G401 (cell line): ENCODE data around the gene TMEM181. TPM values are rescaled to one million over a fixed set of nuclear protein-coding genes. Genes with fewer than 3 reads are reported as not detected.
A peak's percentile ranks its signal among the peaks of the same experiment; 100 is the strongest.
"Not testable (repeated sequence)": the region's sequence is repeated elsewhere in the genome, so short reads cannot be mapped to it uniquely, and the experiment has no call there.

Experiments
- DNase-seq: peaks from one replicate; pipeline ENCODE4 v3.0.0-alpha.2; 2015; ENCODE audit warnings: low spot score
- in situ Hi-C: cut with HindIII; loops from 2 replicates; pipeline ENCODE4 v1.10.0; 2016; ENCODE audit warnings: low sequenced_read_pairs, mixed read lengths
- total RNA-seq: library from RNA; depleted of rRNA; stranded (reverse); fragments of >200 nt; shearing (Covaris generic); gene quantifications from 2 replicates; pipeline ENCODE4 v1.2.3, GENCODE V29; 2014

Gene TMEM181
- total RNA-seq, 1 experiment from 2014 or later, result 32.8 TPM

DNA sequence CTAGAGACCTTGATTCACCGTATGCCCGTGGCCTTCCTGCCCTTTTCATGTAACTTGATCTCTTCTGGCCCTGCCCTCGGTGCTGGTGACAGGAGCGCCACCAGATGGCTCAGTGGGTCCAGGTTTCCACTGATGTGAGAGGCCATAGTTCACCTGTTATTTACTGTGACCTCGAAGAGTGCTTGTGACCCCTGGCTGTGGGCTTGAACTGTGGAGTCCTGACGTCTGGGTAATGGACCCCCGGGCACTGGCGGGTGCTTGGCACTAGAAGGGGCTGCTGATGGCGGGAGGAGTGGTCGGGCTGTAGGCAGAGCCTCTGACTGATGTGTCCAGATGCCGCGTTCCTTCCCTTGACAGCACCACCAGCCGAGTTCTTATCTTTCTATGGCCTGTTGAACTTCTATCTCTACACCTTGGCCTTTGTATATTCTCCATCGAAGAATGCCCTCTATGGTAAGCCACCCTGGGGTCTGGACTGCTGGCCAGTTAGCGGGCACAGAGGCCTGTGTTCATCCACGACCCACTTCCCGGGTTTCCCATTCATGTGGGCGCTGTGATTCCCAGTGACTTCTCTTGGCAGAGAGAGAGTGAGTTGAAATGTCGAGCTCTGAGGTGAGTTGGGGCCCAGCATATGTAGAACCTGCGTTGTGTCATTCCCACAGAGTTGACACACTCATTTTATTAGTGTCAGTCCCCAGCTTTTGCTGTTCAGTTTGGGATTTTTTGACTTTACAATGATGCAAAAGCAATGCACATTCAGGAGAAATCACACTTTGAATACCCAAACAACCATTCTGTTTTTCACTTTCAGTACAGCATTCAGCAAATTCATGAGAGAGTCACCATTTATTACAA lies 69.7 kb downstream of the TMEM181 start:
- DNase-seq, result no peak
- in situ Hi-C loops, result no loop called here

DNA sequence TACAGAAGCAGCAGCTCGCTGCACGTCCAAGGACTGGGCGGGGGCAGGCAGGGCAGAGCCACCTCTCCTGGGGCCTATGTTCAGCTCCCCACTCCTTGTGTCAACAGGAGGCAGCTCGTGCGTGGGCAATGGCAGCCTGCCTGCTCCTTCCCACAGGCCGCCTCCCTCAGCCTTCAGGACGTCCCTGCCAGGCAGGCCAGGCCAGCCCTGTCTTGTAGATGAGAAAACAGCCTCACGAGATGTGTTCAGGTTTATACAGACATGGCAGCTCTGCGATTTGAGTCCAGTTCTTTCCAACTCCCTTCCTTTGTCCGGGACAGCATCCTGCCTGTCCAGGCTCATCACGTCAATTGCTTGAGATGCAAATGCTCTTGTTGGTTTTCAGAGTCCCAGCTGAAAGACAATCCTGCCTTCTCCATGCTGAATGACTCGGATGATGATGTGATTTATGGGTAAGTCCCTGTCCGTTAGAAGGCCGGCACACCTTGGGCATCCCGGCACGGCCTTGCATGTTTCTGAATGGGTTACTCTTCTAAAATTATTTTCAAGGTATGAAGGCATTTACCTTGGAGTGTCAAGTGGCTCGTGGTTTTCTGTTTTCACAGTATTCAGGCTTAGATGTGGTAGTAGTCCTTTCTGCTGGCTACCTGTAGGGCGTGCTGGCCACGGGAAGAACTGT lies 71.2 kb downstream of the TMEM181 start:
- in situ Hi-C loops, result no loop called here
- no peak for DNase-seq

DNA sequence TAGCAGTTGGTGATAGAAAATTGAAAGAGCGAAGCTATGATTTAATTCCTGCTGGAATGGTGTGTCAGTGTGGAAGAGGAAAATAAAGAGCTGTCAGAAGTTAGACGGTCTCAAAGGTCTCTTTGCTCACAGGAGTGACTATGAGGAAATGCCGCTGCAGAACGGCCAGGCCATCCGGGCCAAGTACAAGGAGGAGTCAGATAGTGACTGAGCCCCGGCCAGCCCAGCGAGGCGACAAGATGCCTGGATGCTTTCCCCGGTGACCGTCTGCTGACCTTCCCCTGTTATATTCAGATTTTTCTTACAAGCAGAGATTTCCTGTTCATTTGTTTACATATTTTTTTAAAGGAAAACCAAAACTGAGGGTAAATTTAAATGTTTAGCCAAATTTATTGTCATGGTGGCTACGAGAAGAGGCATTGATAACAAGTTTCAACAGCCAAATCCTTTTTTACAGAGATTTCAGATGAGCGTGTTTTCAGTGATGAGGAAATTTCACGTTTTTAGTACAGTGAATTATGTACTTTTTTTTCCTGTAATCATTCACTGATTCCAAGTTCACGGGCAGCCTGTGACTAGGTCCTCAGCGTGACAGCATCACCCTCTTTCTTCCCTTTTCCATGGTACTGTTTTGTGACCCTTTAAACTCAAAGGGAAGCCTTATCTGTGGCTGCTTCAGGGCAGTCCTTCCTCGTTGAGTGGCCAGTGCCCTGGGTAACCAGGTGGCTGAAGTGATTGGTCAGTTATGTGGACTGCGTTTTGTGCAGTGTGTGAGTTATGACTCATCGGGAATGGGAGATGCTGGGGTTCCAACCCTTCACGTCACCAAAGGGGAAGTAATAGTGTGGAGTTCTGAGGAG lies 72.0 kb downstream of the TMEM181 start:
- in situ Hi-C loops, result no loop called here
- DNase-seq, result no peak

DNA sequence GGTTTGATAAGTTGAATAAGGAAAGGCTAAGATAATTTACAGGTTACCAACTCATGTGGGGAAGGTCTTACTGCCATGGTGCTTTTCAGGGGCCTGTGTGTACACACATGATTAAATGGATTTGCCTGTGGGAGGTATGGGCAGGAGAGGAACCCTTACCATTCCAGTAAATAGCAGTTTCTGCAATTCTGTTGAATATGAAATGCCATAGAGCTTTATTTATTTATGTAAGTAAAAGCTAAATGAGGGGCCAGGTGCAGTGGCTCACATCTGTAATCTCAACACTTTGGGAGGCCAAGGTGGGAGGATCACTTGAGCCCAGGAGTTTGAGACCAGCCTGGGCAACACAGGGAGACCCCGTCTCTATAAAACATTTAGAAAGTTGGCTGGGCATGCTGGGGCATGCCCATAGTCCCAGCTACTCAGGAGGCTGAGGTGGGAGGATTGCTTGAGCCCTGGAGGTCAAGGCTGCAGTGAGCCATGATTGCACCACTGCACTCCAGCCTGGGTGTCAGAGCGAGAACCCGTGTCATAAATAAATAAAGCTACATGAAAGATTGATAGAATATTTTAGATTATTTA lies 72.7 kb downstream of the TMEM181 start:
- in situ Hi-C loops, DNase-seq: not testable (repeated sequence)

DNA sequence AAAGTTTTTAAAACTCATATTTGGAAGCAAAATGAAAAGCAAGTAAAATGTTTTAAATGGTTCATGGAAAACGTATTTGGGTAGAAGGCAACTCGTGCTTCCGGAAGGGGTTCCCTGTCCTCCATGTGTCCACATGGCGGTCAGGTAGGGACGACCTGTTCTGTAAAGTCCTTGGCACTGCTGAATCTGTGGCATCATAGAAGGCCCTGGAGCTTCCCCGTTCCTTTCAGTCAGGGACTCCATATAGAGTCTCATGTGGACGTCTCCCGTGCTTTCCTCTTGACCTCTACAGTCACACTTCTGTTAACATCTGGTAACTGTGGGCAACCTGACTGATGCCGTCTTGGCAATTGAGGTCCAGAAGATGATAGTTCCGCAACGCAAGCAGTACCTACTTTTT lies 73.2 kb downstream of the TMEM181 start:
- no peak for DNase-seq
- in situ Hi-C loops, result no loop called here

DNA sequence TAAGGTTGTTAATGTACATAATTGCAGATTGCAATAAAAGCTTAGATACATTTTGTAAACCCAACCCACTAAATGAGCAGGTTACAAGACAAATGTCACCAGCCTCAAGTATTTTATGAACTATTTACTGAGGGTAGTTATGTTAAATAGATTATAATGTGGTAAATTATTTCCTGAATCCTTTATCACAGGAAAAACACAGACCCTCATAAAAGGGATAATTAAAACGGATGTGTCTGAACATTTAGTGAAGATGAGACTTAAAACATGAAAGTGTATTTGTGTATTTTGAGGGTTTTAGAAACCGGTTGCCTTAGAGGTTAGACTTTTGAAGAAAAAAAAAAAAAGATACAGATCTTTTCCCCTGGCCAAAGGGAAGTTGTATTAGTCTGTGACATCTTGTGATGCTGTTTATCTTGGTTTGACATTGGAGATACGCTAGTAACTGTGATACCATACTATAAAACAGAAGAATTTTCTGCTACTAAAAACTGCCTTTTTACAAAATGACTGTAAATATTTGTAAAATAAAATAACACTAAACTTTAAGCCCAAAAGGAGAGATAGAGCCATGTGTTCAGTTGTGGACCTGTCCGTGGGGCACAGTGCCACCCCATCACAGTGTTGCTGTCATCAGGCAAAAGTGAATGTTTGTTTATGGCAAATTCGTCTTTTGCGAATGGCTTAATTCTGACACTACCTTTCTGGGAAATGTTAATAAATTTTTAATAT lies 75.0 kb downstream of the TMEM181 start:
- DNase-seq, result no peak
- in situ Hi-C loops, result no loop called here

DNA sequence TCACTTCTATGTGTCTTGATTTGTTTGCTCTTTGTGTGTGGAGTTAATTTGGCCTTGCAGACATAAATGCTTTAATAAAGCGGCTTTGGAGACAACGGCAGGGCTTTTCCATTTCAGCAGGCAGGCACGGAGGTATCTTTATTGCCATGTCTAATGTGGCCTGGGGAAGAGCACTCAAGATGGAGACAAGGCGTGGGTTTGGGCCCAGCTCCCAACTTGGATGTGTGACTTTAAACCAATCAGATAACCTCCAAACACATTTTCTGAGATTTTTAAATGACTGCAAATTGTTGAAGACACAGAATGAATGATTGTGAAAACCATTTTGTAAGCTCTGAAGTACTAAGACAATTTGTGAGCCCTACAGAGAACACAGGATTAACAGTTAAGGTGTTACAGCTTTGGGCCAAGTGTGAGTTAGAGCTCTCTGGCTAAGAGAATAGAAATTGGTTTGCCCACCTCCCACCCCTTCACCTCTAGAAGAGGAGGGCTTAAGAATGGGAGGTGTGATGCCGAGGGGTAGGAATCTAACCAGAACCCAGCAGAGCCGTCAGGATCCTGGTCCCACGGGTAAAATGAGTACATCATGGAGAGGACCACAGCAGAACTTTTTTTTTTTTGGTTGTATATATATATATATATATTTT lies 75.7 kb downstream of the TMEM181 start:
- DNase-seq, result no peak
- in situ Hi-C loops, result no loop called here

DNA sequence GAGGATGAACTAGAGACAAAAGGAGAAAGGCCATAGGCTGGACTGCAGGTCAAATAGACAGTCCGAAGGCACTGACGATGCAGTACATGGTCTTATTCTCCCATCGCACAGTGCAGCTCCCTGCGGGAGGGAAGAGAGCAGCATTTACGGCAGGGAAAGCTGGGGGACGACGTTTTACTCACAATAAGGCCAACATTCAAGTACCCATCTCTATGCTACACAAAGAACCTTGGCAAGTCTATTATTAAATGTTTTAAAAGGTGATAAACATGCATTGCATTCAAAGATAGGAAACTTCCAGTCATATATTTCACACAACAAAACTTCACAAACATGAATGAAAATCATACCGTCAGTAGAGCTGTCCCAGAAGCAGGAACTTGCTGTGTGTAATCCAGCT lies 76.9 kb downstream of the TMEM181 start:
- in situ Hi-C loops, result no loop called here
- DNase-seq, result no peak

DNA sequence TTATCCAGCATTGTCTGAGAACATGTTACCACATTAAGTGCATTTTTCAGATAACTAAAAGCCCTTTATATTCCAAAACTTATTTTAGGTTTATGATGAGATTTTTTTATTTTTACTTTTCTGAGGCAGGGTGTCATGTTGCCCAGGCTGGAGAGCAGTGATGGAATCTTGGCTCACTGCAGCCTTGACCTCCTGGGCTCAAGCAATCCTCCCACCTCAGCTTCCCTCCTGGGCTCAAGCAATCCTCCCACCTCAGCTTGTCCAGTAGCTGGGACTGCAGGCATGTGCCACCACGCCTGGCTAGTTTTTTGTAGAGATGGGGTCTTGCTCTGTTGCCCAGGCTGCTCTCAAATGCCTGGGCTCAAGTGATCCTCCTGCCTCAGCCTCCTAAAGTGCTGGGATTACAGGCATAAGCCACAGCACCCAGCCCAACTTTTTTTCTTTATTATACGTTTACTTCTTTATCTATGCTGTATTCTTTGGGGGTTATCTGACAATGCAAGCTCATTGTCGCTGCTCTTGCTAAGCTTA lies 78.5 kb downstream of the TMEM181 start:
- no peak for DNase-seq
- in situ Hi-C loops, result no loop called here

DNA sequence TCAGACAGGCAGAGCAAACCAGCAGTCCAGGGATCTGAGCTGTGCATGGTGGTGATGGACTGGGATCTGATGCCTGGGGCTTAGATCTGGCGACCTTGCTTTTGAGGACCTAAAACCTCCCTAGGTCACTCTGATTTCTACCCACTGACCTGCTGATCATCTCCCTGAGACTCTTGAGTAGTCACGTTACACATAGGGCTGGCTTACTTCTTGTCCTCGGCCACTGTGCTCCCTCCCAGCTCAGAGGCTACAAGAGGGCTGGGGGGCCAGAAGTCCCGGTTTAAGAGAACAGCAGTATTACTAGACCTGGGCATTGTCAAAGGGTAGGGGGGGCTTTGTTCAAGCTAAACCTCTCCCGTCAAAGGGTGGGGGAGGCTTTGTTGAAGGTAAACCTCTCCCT lies 79.2 kb downstream of the TMEM181 start:
- in situ Hi-C loops, result no loop called here
- no peak for DNase-seq

DNA sequence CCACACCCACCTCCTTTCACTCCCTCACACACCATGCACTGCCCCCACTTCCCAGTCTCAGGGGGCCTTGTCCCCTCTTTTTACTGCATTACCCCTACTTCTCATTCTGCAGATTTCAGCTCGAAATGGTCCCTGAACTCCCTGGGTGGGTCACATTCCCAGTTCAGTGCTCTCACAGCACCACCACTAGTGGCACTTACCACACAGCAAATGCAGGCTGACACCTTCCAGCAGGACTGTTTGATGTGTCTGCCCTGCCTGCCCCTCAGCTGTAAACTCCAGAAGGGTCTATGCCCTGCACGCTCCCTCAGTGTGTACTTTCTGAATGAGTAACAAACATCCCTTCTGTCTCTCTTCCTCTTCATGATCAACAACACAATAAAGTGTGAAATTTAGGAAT lies 80.6 kb downstream of the TMEM181 start:
- in situ Hi-C loops, result no loop called here
- no peak for DNase-seq

DNA sequence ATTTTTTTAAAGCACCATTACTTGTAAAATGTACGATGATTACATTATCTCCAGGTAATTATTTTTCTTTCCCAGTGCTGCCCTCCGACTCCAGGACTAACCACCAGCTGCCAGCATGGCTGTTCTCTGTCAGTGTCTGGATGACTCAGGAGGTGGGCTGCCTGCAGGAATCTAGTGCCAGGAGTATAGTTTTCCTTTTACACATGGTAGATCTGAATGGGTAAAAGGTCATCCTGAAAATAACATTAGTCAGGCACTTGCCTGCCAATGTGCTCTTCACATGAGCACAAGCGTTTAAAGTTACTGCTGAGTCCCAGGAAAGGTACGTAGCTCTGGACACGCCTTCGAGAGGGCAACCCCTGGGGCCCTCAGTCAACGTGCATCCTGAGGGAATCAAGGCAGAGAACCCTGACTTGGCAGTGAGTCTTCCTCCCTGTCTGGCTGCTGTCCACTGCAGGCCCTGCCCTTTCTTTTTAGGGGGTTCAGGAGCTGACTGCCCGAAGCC lies 82.3 kb downstream of the TMEM181 start:
- in situ Hi-C loops, result no loop called here
- no peak for DNase-seq

DNA sequence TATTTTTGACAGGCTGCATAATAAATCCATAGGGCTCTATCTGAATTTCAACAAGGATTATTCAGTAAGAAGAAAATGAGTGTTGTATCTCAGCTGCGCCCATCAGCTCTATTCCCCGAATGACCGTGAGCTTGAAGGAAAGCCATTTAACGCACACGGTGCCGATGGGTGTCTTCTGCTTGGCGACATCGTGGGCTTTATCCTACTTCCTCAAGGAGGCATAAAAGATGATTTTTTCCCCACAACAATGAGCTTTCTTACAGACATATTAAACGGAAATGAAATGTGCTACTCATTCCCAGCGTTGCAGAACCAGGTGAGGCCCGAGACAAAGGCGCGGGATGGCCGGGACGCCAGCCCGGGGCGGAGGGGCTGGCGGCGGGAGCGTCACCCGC lies 83.9 kb downstream of the TMEM181 start:
- DNase-seq, result peak; percentile 38
- in situ Hi-C loops, result no loop called here

DNA sequence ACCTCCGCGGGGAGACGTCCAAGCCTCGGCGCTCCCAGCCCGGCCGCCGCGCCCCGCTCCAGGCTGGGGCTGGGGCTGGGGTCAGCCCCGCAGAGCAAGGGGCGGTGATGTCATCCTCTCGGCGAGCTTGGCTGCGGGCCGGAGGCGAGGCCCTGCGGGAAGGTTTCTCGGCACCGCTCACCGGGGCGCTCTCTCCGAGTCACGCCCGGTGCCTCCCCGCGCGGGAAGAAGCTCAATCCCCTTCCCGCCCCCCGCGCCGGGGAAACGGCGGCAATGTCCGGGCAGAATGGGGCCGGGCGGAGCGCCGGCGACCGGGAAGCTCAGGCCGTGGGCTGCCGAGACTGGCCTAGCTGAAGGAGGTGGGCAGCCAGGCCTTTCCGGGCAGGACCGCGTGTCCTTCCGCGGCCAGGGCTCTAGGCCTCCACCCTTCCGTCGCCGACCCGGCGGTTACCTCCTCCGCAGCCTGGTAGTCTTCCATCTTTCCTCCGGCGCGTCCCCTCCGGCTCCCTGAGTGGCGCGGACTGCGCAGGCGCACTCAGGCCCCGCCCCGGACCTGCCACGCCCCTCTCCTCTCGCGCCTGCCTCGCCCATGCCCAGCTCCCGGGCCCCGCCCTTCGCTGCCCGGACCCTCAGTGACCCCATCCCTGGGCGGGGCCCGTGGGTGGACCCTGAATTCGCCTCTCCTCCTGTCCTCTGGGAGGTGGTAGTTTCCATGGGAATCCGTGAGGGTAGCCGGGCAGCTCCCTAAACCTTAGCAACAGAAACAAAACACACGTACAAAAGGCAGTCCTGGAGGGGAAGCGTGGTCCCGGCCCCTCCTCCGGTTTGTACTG lies 84.6 kb downstream of the TMEM181 start, which contains the start of gene DYNLT1:
DYNLT1 (minus strand) TSS at position 513 of the 833 bp plus-strand sequence; CDS start at position 478, 35 bp downstream.
- in situ Hi-C loops, result no loop called here
- peak; percentile 86 for DNase-seq

DNA sequence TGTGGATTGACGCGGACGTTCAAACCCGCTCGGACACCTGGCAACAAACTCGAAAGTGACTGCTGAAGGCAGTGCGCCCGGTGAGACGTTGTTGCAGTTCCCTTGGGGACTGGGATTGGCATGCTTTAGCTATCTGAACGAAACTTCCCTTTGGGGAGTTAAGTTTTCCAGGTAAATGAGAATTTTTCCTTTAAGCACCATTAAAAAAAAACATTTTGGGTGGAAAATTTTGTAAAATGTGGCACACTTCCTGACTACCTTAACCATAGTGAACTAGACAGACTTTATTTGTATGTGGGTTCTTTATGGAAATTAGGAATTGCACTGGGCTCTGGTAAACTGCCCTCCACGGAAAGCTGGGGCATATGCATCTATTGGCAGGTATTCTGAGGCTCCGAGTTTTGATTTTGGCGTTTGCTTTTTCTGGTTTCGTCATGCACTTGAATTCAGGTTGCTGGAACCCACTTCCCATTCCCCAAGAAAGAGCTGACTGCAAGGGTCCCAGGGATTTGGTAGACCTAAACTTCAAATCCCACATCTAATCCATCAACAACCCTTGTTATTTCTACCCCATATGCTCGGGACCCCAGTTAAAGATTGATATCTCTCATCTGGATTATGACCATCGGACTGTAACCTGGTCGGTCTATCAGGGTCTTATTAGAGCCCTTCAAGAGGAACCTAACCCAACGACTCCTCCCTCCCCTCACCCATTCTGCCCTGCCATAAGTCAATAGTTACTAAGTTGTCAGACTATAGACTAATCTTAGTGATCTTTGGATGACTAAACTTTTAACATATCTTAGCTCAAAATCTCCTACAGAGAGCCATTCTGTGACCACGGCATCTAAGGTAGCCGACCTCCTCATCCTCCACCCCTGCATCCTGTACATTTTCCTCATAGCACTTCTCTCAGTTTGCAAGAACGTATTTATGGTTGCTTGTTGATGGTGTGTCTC lies 85.5 kb downstream of the TMEM181 start:
- in situ Hi-C loops, result no loop called here
- DNase-seq, result no peak
